Right atrium auricular region (tissue), 2 donors: ENCODE data around the gene TBC1D14. TPM values are rescaled to one million over a fixed set of nuclear protein-coding genes. Genes with fewer than 3 reads are reported as not detected.
"Not testable (repeated sequence)": the region's sequence is repeated elsewhere in the genome, so short reads cannot be mapped to it uniquely, and the experiment has no call there.

Source experiments
- DNase-seq: peaks from one replicate; pipeline ENCODE4 v3.0.0-alpha.2; 2019; ENCODE audit warnings: low spot score
- H3K27ac ChIP-seq, 2 donors: fragments of 200-600 bp; sonication (generic); 1 replicate in 1 of 2; 2 replicates in 1 of 2; pipeline ENCODE4 v1.5.1; 2016 to 2019
- H3K27me3 ChIP-seq, 2 donors: fragments of 200-600 bp; sonication (generic); one replicate each; pipeline versions ENCODE4 v1.5.1 to v1.6.0; 2017 to 2019
- H3K36me3 ChIP-seq: fragments of 200-600 bp; sonication (generic); one replicate; pipeline ENCODE4 v1.5.1; 2016
- H3K4me1 ChIP-seq, 2 donors: fragments of 200-600 bp; sonication (generic); one replicate each; pipeline versions ENCODE4 v1.5.1 to v1.6.0; 2017 to 2019
- H3K4me3 ChIP-seq, 2 donors: fragments of 200-600 bp; sonication (generic); 1 replicate in 1 of 2; 2 replicates in 1 of 2; pipeline ENCODE4 v1.5.1; 2017 to 2019; ENCODE audit warnings: mild to moderate bottlenecking in 1 of 2, moderate library complexity in 1 of 2
- H3K9me3 ChIP-seq, 2 donors: fragments of 200-600 bp; sonication (generic); one replicate each; pipeline ENCODE4 v1.5.1; 2019
- CTCF ChIP-seq, 2 donors: fragments of 200-600 bp; sonication (generic); IDR thresholded peaks; one replicate each; pipeline ENCODE4 v1.5.1; 2019; ENCODE audit warnings: antibody characterized with exemption in 2 of 2
- total RNA-seq, 2 donors: library from RNA; depleted of rRNA; stranded (reverse); fragments of >200 nt; gene quantifications; one replicate each; pipeline ENCODE4 v1.1.0, GENCODE V29; 2016

The TBC1D14 gene
- total RNA-seq, 2 donors from 2014 or later: 33.7 to 34.0 TPM

- no peaks in the 10 kb centered on the region for H3K36me3 ChIP-seq
- H3K9me3 ChIP-seq: no peaks in the 10 kb centered on the region
- H3K27ac ChIP-seq: no peak overlapping the region
- no peak overlapping the region for H3K4me3 ChIP-seq
- peak; percentile 90 for DNase-seq
- TF ChIP-seq CTCF (IDR thresholded peaks at IDR 0.05): peak; percentile 96 to 98
- H3K4me1 ChIP-seq: peaks cover 0 to 19% of the 10 kb centered on the region in 2 donors
- no peaks in the 10 kb centered on the region for H3K27me3 ChIP-seq
These were observed 64.7 kb downstream of the TBC1D14 start for GRCh38 chr4:6974138-6974848.

GRCh38 chr4:6977846-6978245 is 68.2 kb downstream of the TBC1D14 start:
- H3K4me1 ChIP-seq, H3K27me3 ChIP-seq, H3K36me3 ChIP-seq, H3K4me3 ChIP-seq, H3K27ac ChIP-seq, H3K9me3 ChIP-seq, DNase-seq: not testable (repeated sequence)

GRCh38 chr4:6983544-6984142 is 74.0 kb downstream of the TBC1D14 start:
- Histone ChIP-seq H3K27me3 (no peaks in the 10 kb centered on the region), H3K36me3 (no peaks in the 10 kb centered on the region), H3K4me1 (peaks cover 0 to 36% of the 10 kb centered on the region in 2 donors), H3K4me3 (no peak overlapping the region), H3K9me3 (no peaks in the 10 kb centered on the region), H3K27ac (no peak overlapping the region)
- DNase-seq: no peak
- no peak for TF ChIP-seq CTCF (IDR thresholded peaks at IDR 0.05)

GRCh38 chr4:6984612-6985425 is 75.2 kb downstream of the TBC1D14 start:
- TF ChIP-seq CTCF (IDR thresholded peaks at IDR 0.05): no peak
- peaks cover 0 to 46% of the 10 kb centered on the region in 2 donors for H3K4me1 ChIP-seq
- H3K27me3 ChIP-seq: no peaks in the 10 kb centered on the region
- H3K9me3 ChIP-seq: no peaks in the 10 kb centered on the region
- H3K36me3 ChIP-seq: no peaks in the 10 kb centered on the region
- no peak overlapping the region for H3K27ac ChIP-seq
- DNase-seq: peak; percentile 36
- H3K4me3 ChIP-seq: no peak overlapping the region

- H3K27ac ChIP-seq: peak overlapping the region; percentile 93 to 97
- no peaks in the 10 kb centered on the region for H3K36me3 ChIP-seq
- DNase-seq: peak; percentile 66
- H3K4me1 ChIP-seq: peaks cover 0 to 58% of the 10 kb centered on the region in 2 donors
- peak overlapping the region; percentile 83 to 86 for H3K4me3 ChIP-seq
- no peaks in the 10 kb centered on the region for H3K27me3 ChIP-seq
- peak in 1 of 2 donors; percentile 6 for TF ChIP-seq CTCF (IDR thresholded peaks at IDR 0.05)
- H3K9me3 ChIP-seq: no peaks in the 10 kb centered on the region
These were observed 76.6 kb downstream of the TBC1D14 start for GRCh38 chr4:6986072-6986780.
